K562 (cell line): Measurements from ENCODE around the gene EGFL7. TPM values are rescaled to one million over a fixed set of nuclear protein-coding genes. Genes with fewer than 3 reads are reported as not detected.

Source experiments
- ATAC-seq: fragments of 200-7000 bp; cut with Tn5 transposase; 3 replicates; pipeline ENCODE4 v1.9.1; 2020; ENCODE audit warnings: moderate library complexity
- BruUV-seq: library from RNA; stranded (reverse); fragments of 400-500 nt; replicated peaks from 2 replicates; lab custom pipeline; 2021; lab: Mats Ljungman, UMichigan
- CTCF ChIA-PET: fragments of 300-600 bp; formaldehyde crosslinking; extraction: SDS; loops from one replicate; lab custom pipeline; 2021; ENCODE audit warnings: low intra/inter-chr PET ratio; lab: Yijun Ruan, JAX
- POLR2A ChIA-PET: fragments of 300-600, 350-650 bp; sonication (Branson Sonifier 250); formaldehyde crosslinking; extraction: SDS; loops from one replicate; lab custom pipeline; 2021; ENCODE audit warnings: antibody characterized with exemption, inconsistent platforms; lab: Yijun Ruan, JAX
- DNase-seq, 4 experiments: peaks; one replicate each; pipeline versions ENCODE4 v3.0.0 to v3.0.0-alpha.2; 2011 to 2018; ENCODE audit warnings: low spot score in 3 of 4, mixed read lengths in 3 of 4; ENCODE audit errors: extremely low read depth in 1 of 4
- FAIRE-seq: peaks from 2 replicates; lab custom pipeline; 2011; peaks lifted over from hg19 to GRCh38; lab: Jason Lieb, UNC
- H2AFZ ChIP-seq: 2 replicates; pipeline ENCODE4 v1.6.0; 2011; ENCODE audit warnings: low read depth, low read length, control low read depth, inconsistent platforms
- H3K27ac ChIP-seq: fragments of 200-600 bp; 3 replicates; pipeline ENCODE4 v1.8.0; 2011; ENCODE audit warnings: low read depth, mild to moderate bottlenecking, control low read depth, inconsistent platforms, low read length, moderate library complexity, mixed read lengths; ENCODE audit errors: extremely low read depth
- H3K27me3 ChIP-seq, 2 experiments: fragments of 300-600 bp in 1 of 2; 2 replicates in 1 of 2; 3 replicates in 1 of 2; pipeline versions ENCODE4 v1.6.0 to v1.8.0; 2011; ENCODE audit warnings: inconsistent platforms in 2 of 2, low read length in 2 of 2, mild to moderate bottlenecking in 1 of 2, mixed read lengths in 1 of 2, moderate library complexity in 1 of 2; ENCODE audit not compliant: control insufficient read depth in 2 of 2, insufficient read depth in 2 of 2
- H3K36me3 ChIP-seq: fragments of 300-600 bp; 3 replicates; pipeline ENCODE4 v1.8.0; 2011; ENCODE audit warnings: mild to moderate bottlenecking, low read length, inconsistent platforms; ENCODE audit not compliant: control insufficient read depth, insufficient read depth
- H3K4me1 ChIP-seq, 2 experiments: fragments of 200-600 bp in 1 of 2; replicated peaks in 1 of 2; 2 replicates in 1 of 2; 3 replicates in 1 of 2; pipeline versions ENCODE4 v1.5.1 to v1.8.0; 2011; ENCODE audit warnings: inconsistent platforms in 2 of 2, low read length in 2 of 2, mild to moderate bottlenecking in 1 of 2, mixed read lengths in 1 of 2, moderate library complexity in 1 of 2; ENCODE audit not compliant: control insufficient read depth in 2 of 2, insufficient read depth in 2 of 2
- H3K4me2 ChIP-seq: 2 replicates; pipeline ENCODE4 v1.6.1; 2011; ENCODE audit warnings: low read length, control low read depth, inconsistent platforms, mixed read lengths; ENCODE audit not compliant: insufficient read depth
- H3K4me3 ChIP-seq: fragments of 200-600 bp; sonication (generic), shearing (Covaris generic); 2 replicates; pipeline ENCODE4 v1.5.1; 2016; ENCODE audit warnings: control low read depth, inconsistent platforms
- H3K79me2 ChIP-seq: fragments of 200-600 bp; 3 replicates; pipeline ENCODE4 v1.8.0; 2011; ENCODE audit warnings: low read length, inconsistent platforms; ENCODE audit not compliant: control insufficient read depth, insufficient read depth
- H3K9ac ChIP-seq, 2 experiments: 2 replicates each; pipeline versions ENCODE4 v1.6.0 to v1.6.1; 2011; ENCODE audit warnings: low read depth in 2 of 2, low read length in 2 of 2, control low read depth in 1 of 2, inconsistent platforms in 1 of 2, mild to moderate bottlenecking in 1 of 2, mixed read lengths in 1 of 2; ENCODE audit not compliant: insufficient read depth in 1 of 2
- H3K9me1 ChIP-seq: one replicate; pipeline ENCODE4 v1.6.0; 2011; ENCODE audit warnings: inconsistent platforms, mild to moderate bottlenecking, low read length, moderate library complexity; ENCODE audit not compliant: control insufficient read depth, insufficient read depth
- H3K9me3 ChIP-seq: replicated peaks from 2 replicates; pipeline ENCODE4 v1.5.1; 2011; ENCODE audit warnings: low read depth, low read length, inconsistent platforms; ENCODE audit not compliant: control insufficient read depth, insufficient read depth
- H4K20me1 ChIP-seq: replicated peaks from 2 replicates; pipeline ENCODE4 v1.6.1; 2011; ENCODE audit warnings: low read length, inconsistent platforms, mixed read lengths; ENCODE audit not compliant: control insufficient read depth, insufficient read depth
- CHCHD3 ChIP-seq: fragments of 250-450 bp; sonication (Bioruptor Pico); IDR thresholded peaks from 2 replicates; pipeline ENCODE4 v2.1.2; 2022; ENCODE audit warnings: mild to moderate bottlenecking
- ELF1 ChIP-seq: fragments of 200-800 bp; sonication (Bioruptor generic); IDR thresholded peaks from 2 replicates; pipeline ENCODE4 v1.6.1; 2016; ENCODE audit warnings: missing genetic modification characterization, missing compliant biosample characterization
- FOXA3 ChIP-seq, 2 experiments: fragments of 450-650 bp in 1 of 2; sonication (generic) in 1 of 2; formaldehyde crosslinking; IDR thresholded peaks in 1 of 2; conservative IDR thresholded peaks in 1 of 2; 2 replicates each; pipeline versions ENCODE4 v1.4.0 to v1.8.0; 2020 to 2022; ENCODE audit warnings: mild to moderate bottlenecking in 2 of 2, missing genetic modification reagents in 1 of 2
- HNRNPK ChIP-seq: fragments of 200-400 bp; formaldehyde crosslinking; IDR thresholded peaks from one replicate; pipeline ENCODE4 v1.6.1; 2018; ENCODE audit warnings: mild to moderate bottlenecking, low read depth, low read length; ENCODE audit not compliant: poor library complexity, severe bottlenecking
- IFI16 ChIP-seq: fragments of 250-450 bp; sonication (Bioruptor Pico); IDR thresholded peaks from 2 replicates; pipeline ENCODE4 v2.1.2; 2022; ENCODE audit warnings: mild to moderate bottlenecking, inconsistent platforms
- LEF1 ChIP-seq: fragments of 450-650 bp; IDR thresholded peaks from 2 replicates; pipeline ENCODE4 v1.6.1; 2016; ENCODE audit warnings: mild to moderate bottlenecking
- NCOA6 ChIP-seq: fragments of 450-650 bp; IDR thresholded peaks from 2 replicates; pipeline ENCODE4 v1.6.1; 2017; ENCODE audit warnings: mild to moderate bottlenecking
- SMC3 ChIP-seq: conservative IDR thresholded peaks from 2 replicates; pipeline ENCODE4 v1.6.1; 2011; ENCODE audit warnings: low read depth, low read length, improper control_type of control experiment; ENCODE audit not compliant: insufficient read depth
- SRSF1 ChIP-seq: fragments of 200-400 bp; formaldehyde crosslinking; IDR thresholded peaks from 2 replicates; pipeline ENCODE4 v1.6.1; 2017; ENCODE audit warnings: mild to moderate bottlenecking, low read depth, low read length, moderate library complexity
- TCF3 ChIP-seq: sonication (generic); formaldehyde crosslinking; IDR thresholded peaks from 2 replicates; pipeline ENCODE4 v1.4.0; 2020; ENCODE audit warnings: mild to moderate bottlenecking, missing genetic modification reagents
- THRAP3 ChIP-seq: fragments of 450-650 bp; IDR thresholded peaks from 2 replicates; pipeline ENCODE4 v1.6.1; 2016; ENCODE audit warnings: mild to moderate bottlenecking, inconsistent platforms, borderline replicate concordance
- WHSC1 ChIP-seq: IDR thresholded peaks from one replicate; pipeline ENCODE4 v1.6.1; 2012; ENCODE audit warnings: low read length, control low read depth, inconsistent platforms
- ZNF184 ChIP-seq: sonication (generic); formaldehyde crosslinking; IDR thresholded peaks from 2 replicates; pipeline ENCODE4 v1.5.0; 2020; ENCODE audit warnings: missing genetic modification reagents
- ZNF77 ChIP-seq: fragments of 250-450 bp; sonication (Bioruptor Pico); IDR thresholded peaks from 2 replicates; pipeline ENCODE4 v1.5.0; 2020
- ZNF778 ChIP-seq: fragments of 450-650 bp; formaldehyde crosslinking; IDR thresholded peaks from 2 replicates; pipeline ENCODE4 v1.4.0; 2020; ENCODE audit warnings: mild to moderate bottlenecking, moderate library complexity
- WGBS: fragments of 100-300 bp; shearing (Covaris generic); methylation state at CpG from one replicate; pipeline ENCODE4 v1.1.6; 2016; ENCODE audit warnings: low coverage, mixed read lengths; ENCODE audit not compliant: insufficient coverage; ENCODE audit errors: missing lambda C conversion rate; 5-methylcytosine and 5-hydroxymethylcytosine counted together
- in situ Hi-C: fragments of 300-500 bp; cut with MboI; formaldehyde crosslinking; loops from 4 replicates; pipeline ENCODE4 v1.15.0; 2018; ENCODE audit warnings: inconsistent platforms, mixed read lengths
- intact Hi-C: fragments of 100-400 bp; cut with micrococcal nuclease; formaldehyde crosslinking; loops from 2 replicates; pipeline ENCODE4 v1.14.2; 2022
- polyA plus RNA-seq, 8 experiments: library from polyadenylated mRNA; depleted of rRNA in 4 of 8; stranded (reverse) in 5 of 8; unstranded in 3 of 8; fragments of >200 nt; fragmentation: Nextera tagmentation in 2 of 8; fragmentation: Illumina TruSeq in 1 of 8; extraction: Ambion mirVana in 2 of 8; extraction: Trizol in 1 of 8; gene quantifications; 2 replicates each; pipeline versions ENCODE4 v1.2.1 to v1.2.3, GENCODE V29; 2011 to 2014; ENCODE audit warnings: inconsistent platforms in 1 of 8, missing spikeins in 1 of 8
- total RNA-seq, 7 experiments: library from RNA; depleted of rRNA in 6 of 7; stranded (reverse); fragments of >200 nt in 6 of 7; fragmentation: Illumina TruSeq in 2 of 7; extraction: Trizol in 2 of 7; gene quantifications; 2 replicates each; pipeline versions ENCODE4 v1.2.1 to v1.2.3, GENCODE V29; 2011 to 2021; ENCODE audit warnings: low replicate concordance in 1 of 7
- TF ChIP-seq, protein P1 (sequence below): sonication (generic); formaldehyde crosslinking; IDR thresholded peaks from 2 replicates; pipeline ENCODE4 v1.9.0; 2022; ENCODE audit warnings: mild to moderate bottlenecking, missing genetic modification reagents
- TF ChIP-seq, protein P2 (sequence below): sonication (generic); formaldehyde crosslinking; IDR thresholded peaks from 2 replicates; pipeline ENCODE4 v1.9.0; 2022; ENCODE audit warnings: mild to moderate bottlenecking, missing genetic modification reagents
- TF ChIP-seq, protein P3 (sequence below): fragments of 250-450 bp; sonication (Bioruptor Pico); IDR thresholded peaks from 2 replicates; pipeline ENCODE4 v1.6.1; 2021; ENCODE audit warnings: mild to moderate bottlenecking
- TF ChIP-seq, protein P4 (sequence below): sonication (generic); formaldehyde crosslinking; IDR thresholded peaks from 2 replicates; pipeline ENCODE4 v1.8.1; 2023; ENCODE audit warnings: mild to moderate bottlenecking, missing genetic modification reagents, moderate library complexity

Gene EGFL7
- total and polyA plus RNA-seq, 9 of the 15 experiments (the other 6 are each of a cell fraction or from before 2014, with no cell fraction given) = 1.5 to 286 (median 55.5) TPM

DNA sequence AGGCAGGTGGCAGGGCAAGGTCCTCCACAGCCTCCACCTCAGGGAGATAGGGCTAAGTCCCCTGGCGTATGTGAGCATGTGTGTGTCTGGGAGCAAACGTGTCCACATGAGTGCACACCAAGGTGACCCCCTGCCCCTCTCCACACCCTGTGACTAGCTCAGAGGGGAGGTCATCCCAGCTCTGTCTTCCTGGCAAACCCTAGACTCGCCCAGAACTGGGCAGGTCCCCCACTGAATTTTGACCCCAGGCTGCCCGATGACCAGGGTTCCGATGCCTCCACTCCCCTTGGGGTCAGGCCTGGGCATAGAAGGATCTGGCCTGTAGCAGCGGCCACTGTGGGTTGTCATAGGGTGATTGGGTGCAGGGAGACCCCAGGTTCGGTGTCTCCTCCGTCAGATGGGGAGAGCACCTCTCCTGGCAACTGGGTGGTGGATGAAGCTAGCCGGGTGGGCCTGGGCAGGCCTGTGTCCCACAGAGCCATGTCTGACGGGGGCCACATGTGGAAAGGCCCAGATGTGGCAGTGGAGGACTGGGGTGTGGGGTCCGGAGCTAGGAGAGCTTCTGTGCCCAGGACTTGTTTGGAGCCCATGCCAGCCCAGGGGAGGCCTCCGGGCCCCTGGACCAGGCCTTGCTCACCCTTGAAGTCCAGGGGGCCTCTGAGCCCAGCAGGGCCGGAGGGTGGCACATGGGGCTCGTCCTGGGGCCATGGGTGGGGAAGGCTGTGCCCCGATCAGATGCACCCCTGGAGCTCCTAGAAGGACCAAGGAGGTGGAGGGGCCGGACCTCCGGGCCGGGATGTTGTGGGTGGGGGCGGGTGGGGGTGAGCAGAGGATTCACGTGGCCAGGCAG, 55.9 kb downstream of the EGFL7 start:
- peak overlapping the region in 1 of 2 experiments; percentile 43; a peak in 1 of 4 replicates for H3K9ac ChIP-seq
- in situ Hi-C loops = no loop called here
- WGBS = 73% methylated on average over 20 of the region's 20 CpGs

More for the DNA sequence above, 55.9 kb downstream of the EGFL7 start:
- no TSS peak for BruUV-seq
- Histone ChIP-seq H4K20me1 (peaks cover 21% of the 10 kb centered on the region), H3K27me3 (no peaks in the 10 kb centered on the region), H3K9me3 (no peaks in the 10 kb centered on the region), H3K27ac (no peak overlapping the region), H3K36me3 (peaks cover 33% of the 10 kb centered on the region; the same call in 2 of the 3 replicates), H3K9me1 (no peaks in the 10 kb centered on the region), H3K4me2 (no peak overlapping the region), H2AFZ (no peak overlapping the region), H3K4me3 (no peak overlapping the region), H3K79me2 (peaks cover 10% of the 10 kb centered on the region), H3K4me1 (peaks cover 2 to 83% of the 10 kb centered on the region in 2 experiments; a peak in 3 of 5 replicates)
- no peak for FAIRE-seq
- intact Hi-C loops = no loop called here
- no peak for ATAC-seq
- DNase-seq = no peak
- POLR2A ChIA-PET = interaction anchor here (0.7 to 3.7 kb wide), 4 partner anchors 9 to 33 kb away, joined by 3 to 31 read pairs (median 4); no protein-coding TSS in a partner anchor
- TF ChIP-seq SRSF1 (no peak), ELF1 (tag) (no peak), ZNF778 (CRISPR knock-in tag) (no peak), CHCHD3 (CRISPR knock-in tag) (no peak), ZNF77 (CRISPR knock-in tag) (no peak), IFI16 (no peak), WHSC1 (no peak), TCF3 (CRISPR knock-in tag) (no peak), NCOA6 (no peak), FOXA3 (CRISPR knock-in tag; conservative IDR thresholded peaks at IDR 0.05 in 1 of 2, IDR thresholded peaks at IDR 0.05 in 1 of 2) (no peak), SMC3 (no peak), THRAP3 (no peak), HNRNPK (no peak), LEF1 (no peak), ZNF184 (CRISPR knock-in tag) (no peak)
- TF ChIP-seq, protein P1, sequence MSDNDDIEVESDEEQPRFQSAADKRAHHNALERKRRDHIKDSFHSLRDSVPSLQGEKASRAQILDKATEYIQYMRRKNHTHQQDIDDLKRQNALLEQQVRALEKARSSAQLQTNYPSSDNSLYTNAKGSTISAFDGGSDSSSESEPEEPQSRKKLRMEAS (CRISPR knock-in tag) = no peak
- TF ChIP-seq, protein P2, sequence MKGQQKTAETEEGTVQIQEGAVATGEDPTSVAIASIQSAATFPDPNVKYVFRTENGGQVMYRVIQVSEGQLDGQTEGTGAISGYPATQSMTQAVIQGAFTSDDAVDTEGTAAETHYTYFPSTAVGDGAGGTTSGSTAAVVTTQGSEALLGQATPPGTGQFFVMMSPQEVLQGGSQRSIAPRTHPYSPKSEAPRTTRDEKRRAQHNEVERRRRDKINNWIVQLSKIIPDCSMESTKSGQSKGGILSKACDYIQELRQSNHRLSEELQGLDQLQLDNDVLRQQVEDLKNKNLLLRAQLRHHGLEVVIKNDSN = no peak
- TF ChIP-seq, protein P3, sequence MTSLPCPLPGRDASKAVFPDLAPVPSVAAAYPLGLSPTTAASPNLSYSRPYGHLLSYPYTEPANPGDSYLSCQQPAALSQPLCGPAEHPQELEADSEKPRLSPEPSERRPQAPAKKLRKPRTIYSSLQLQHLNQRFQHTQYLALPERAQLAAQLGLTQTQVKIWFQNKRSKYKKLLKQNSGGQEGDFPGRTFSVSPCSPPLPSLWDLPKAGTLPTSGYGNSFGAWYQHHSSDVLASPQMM (CRISPR knock-in tag) = no peak
- TF ChIP-seq, protein P4, sequence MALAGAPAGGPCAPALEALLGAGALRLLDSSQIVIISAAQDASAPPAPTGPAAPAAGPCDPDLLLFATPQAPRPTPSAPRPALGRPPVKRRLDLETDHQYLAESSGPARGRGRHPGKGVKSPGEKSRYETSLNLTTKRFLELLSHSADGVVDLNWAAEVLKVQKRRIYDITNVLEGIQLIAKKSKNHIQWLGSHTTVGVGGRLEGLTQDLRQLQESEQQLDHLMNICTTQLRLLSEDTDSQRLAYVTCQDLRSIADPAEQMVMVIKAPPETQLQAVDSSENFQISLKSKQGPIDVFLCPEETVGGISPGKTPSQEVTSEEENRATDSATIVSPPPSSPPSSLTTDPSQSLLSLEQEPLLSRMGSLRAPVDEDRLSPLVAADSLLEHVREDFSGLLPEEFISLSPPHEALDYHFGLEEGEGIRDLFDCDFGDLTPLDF (CRISPR knock-in tag) = no peak
- CTCF ChIA-PET = no interaction called here
